Measurements from ENCODE around the gene SLC6A3.
A peak's percentile ranks its signal among the peaks of the same experiment; 100 is the strongest.

SLC6A3 gene

GRCh38 chr5:1419476-1420210 is 25.6 kb downstream of the SLC6A3 start:
- DNase-seq, result no peak

- DNase-seq, result no peak
These were observed 26.3 kb downstream of the SLC6A3 start for GRCh38 chr5:1418921-1419280.

GRCh38 chr5:1418238-1418920 is 26.9 kb downstream of the SLC6A3 start:
- no peak for DNase-seq

- DNase-seq, result no peak
These were observed 27.5 kb downstream of the SLC6A3 start for GRCh38 chr5:1417586-1418225.

GRCh38 chr5:1416856-1417469 is 28.3 kb downstream of the SLC6A3 start:
- DNase-seq, result no peak

GRCh38 chr5:1415626-1416360 is 29.4 kb downstream of the SLC6A3 start:
- DNase-seq, result no peak

GRCh38 chr5:1415059-1415425 is 30.2 kb downstream of the SLC6A3 start:
- no peak for DNase-seq

GRCh38 chr5:1414311-1415058 is 30.8 kb downstream of the SLC6A3 start:
- DNase-seq, result no peak

GRCh38 chr5:1413611-1414241 is 31.5 kb downstream of the SLC6A3 start:
- no peak for DNase-seq

- DNase-seq, result no peak
These were observed 32.0 kb downstream of the SLC6A3 start for GRCh38 chr5:1413211-1413610.

- no peak for DNase-seq
These were observed 32.6 kb downstream of the SLC6A3 start for GRCh38 chr5:1412621-1413020.

- DNase-seq, result no peak
These were observed 33.1 kb downstream of the SLC6A3 start for GRCh38 chr5:1412163-1412562.

- no peak for DNase-seq
These were observed 34.1 kb downstream of the SLC6A3 start for GRCh38 chr5:1411099-1411498.

- no peak for DNase-seq
These were observed 34.9 kb downstream of the SLC6A3 start for GRCh38 chr5:1410156-1411014.

- DNase-seq, result peak; percentile 31
These were observed 35.7 kb downstream of the SLC6A3 start for GRCh38 chr5:1409381-1410110.

GRCh38 chr5:1406681-1407640 is 38.3 kb downstream of the SLC6A3 start:
- no peak for DNase-seq

- DNase-seq, result no peak
These were observed 39.4 kb downstream of the SLC6A3 start for GRCh38 chr5:1405539-1406530.

- DNase-seq, result no peak
These were observed 40.1 kb downstream of the SLC6A3 start for GRCh38 chr5:1405121-1405520.

Data from activated T-cell treated with anti-CD3 and anti-CD28 coated beads, Interleukin-2, amount 50 U/mL, for 48 hours (primary cell).